Uterus (tissue), 4 donors: ENCODE data around the gene MYZAP. TPM values are rescaled to one million over a fixed set of nuclear protein-coding genes. Genes with fewer than 3 reads are reported as not detected.

Experiments used
- DNase-seq, 2 donors: peaks; one replicate each; pipeline ENCODE4 v3.0.0-alpha.2; 2019 to 2020
- H3K27ac ChIP-seq, 2 donors: fragments of 200-600 bp; sonication (generic); 1 replicate in 1 of 2; 2 replicates in 1 of 2; pipeline ENCODE4 v1.5.1; 2016 to 2018
- H3K27me3 ChIP-seq, 2 donors: fragments of 200-600 bp; sonication (generic); one replicate each; pipeline ENCODE4 v1.5.1; 2018 to 2019; ENCODE audit warnings: control low read depth in 1 of 2
- H3K36me3 ChIP-seq, 2 donors: fragments of 200-600 bp; sonication (generic); one replicate each; pipeline ENCODE4 v1.5.1; 2019; ENCODE audit warnings: control low read depth in 1 of 2
- H3K4me1 ChIP-seq, 2 donors: fragments of 200-600 bp; sonication (generic); one replicate each; pipeline ENCODE4 v1.5.1; 2018 to 2019; ENCODE audit warnings: control low read depth in 1 of 2
- H3K4me3 ChIP-seq, 2 donors: fragments of 200-600 bp; sonication (generic); 1 replicate in 1 of 2; 2 replicates in 1 of 2; pipeline ENCODE4 v1.5.1; 2018 to 2019; ENCODE audit warnings: mild to moderate bottlenecking in 1 of 2
- H3K9me3 ChIP-seq, 2 donors: fragments of 200-600 bp; sonication (generic); one replicate each; pipeline ENCODE4 v1.5.1; 2019; ENCODE audit warnings: control low read depth in 1 of 2
- POLR2A ChIP-seq, 2 donors: fragments of 450-650 bp; IDR thresholded peaks; one replicate each; pipeline ENCODE4 v1.6.1; 2016; ENCODE audit warnings: antibody characterized with exemption in 2 of 2, mild to moderate bottlenecking in 1 of 2, moderate library complexity in 1 of 2
- intact Hi-C: fragments of 100-400 bp; cut with DNase I; formaldehyde crosslinking; loops from one replicate; pipeline ENCODE4 v1.15.1; 2023; ENCODE audit warnings: low total_unique reads
- total RNA-seq, 4 donors: library from RNA; depleted of rRNA in 3 of 4; stranded (reverse); fragments of >200 nt in 3 of 4; gene quantifications; one replicate each; pipeline versions ENCODE4 v1.1.0 to v1.2.4, GENCODE V29; 2014 to 2023
- TF ChIP-seq, protein P1 (sequence below), 4 experiments: fragments of 200-600 bp in 2 of 4; fragments of 450-650 bp in 2 of 4; sonication (generic) in 2 of 4; IDR thresholded peaks; one replicate each; pipeline ENCODE4 v1.5.1; 2016 to 2019; ENCODE audit warnings: antibody characterized with exemption in 4 of 4, mild to moderate bottlenecking in 2 of 4, moderate library complexity in 1 of 4
- donor health status: DM: yes; HTN: yes; CAD: no.

MYZAP gene
- total RNA-seq, 4 donors from 2014 or later: 7.7 to 22.5 (median 18.2) TPM

DNA sequence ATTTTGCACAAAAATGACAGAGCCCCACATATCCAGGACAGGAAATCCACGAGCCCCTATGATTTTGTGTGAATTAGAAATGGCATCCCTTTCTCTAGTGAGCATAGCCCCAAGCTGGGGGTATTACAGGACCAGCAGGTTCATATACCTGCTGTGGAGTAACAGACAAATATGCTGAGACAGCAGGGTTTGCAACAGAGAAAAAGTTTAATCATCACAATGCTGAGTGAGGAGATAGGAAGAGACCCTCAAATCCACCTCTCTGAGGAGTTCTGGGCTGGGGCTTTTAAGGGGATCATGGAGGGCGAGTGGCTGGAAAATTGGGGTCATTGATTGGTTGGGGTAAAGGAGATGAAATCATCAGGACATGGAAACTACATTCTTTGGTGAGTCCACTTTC, 8.4 kb upstream of the MYZAP start:
- intact Hi-C loops: no loop called here

DNA sequence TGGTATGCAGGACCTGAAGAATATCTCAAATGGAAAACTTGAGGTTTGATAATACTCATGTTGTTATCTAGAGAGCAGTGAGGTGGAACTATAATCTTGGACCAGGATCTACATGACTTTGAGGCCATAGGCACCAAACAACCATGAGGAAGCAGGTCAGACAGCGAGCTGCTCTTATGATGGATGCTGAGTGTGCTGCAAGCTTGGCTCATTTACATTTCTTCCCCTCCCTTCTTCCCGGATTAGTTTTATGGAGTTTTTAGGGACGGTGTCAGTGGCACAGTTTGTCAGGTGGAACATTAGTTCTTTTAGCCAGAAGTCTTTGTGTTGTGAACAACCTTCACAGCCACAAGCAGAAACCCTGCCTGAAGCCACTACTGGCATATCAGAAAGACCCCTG, 8.0 kb upstream of the MYZAP start:
- TF ChIP-seq, protein P1, sequence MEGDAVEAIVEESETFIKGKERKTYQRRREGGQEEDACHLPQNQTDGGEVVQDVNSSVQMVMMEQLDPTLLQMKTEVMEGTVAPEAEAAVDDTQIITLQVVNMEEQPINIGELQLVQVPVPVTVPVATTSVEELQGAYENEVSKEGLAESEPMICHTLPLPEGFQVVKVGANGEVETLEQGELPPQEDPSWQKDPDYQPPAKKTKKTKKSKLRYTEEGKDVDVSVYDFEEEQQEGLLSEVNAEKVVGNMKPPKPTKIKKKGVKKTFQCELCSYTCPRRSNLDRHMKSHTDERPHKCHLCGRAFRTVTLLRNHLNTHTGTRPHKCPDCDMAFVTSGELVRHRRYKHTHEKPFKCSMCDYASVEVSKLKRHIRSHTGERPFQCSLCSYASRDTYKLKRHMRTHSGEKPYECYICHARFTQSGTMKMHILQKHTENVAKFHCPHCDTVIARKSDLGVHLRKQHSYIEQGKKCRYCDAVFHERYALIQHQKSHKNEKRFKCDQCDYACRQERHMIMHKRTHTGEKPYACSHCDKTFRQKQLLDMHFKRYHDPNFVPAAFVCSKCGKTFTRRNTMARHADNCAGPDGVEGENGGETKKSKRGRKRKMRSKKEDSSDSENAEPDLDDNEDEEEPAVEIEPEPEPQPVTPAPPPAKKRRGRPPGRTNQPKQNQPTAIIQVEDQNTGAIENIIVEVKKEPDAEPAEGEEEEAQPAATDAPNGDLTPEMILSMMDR (IDR thresholded peaks at IDR 0.05): no peak
- TF ChIP-seq POLR2A (IDR thresholded peaks at IDR 0.05): no peak
- H3K27me3 ChIP-seq: no peaks in the 10 kb centered on the region
- intact Hi-C loops: no loop called here
- DNase-seq: no peak
- no peaks in the 10 kb centered on the region for H3K9me3 ChIP-seq
- H3K4me3 ChIP-seq: no peak overlapping the region
- no peak overlapping the region for H3K27ac ChIP-seq
- H3K4me1 ChIP-seq: no peaks in the 10 kb centered on the region
- no peaks in the 10 kb centered on the region for H3K36me3 ChIP-seq

More for the DNA sequence above, 8.4 kb upstream of the MYZAP start:
- H3K27ac ChIP-seq: no peak overlapping the region
- no peaks in the 10 kb centered on the region for H3K36me3 ChIP-seq
- no peaks in the 10 kb centered on the region for H3K4me1 ChIP-seq
- H3K4me3 ChIP-seq: no peak overlapping the region
- TF ChIP-seq, protein P1 (IDR thresholded peaks at IDR 0.05): no peak
- TF ChIP-seq POLR2A (IDR thresholded peaks at IDR 0.05): no peak
- DNase-seq: no peak
- no peaks in the 10 kb centered on the region for H3K27me3 ChIP-seq
- no peaks in the 10 kb centered on the region for H3K9me3 ChIP-seq

DNA sequence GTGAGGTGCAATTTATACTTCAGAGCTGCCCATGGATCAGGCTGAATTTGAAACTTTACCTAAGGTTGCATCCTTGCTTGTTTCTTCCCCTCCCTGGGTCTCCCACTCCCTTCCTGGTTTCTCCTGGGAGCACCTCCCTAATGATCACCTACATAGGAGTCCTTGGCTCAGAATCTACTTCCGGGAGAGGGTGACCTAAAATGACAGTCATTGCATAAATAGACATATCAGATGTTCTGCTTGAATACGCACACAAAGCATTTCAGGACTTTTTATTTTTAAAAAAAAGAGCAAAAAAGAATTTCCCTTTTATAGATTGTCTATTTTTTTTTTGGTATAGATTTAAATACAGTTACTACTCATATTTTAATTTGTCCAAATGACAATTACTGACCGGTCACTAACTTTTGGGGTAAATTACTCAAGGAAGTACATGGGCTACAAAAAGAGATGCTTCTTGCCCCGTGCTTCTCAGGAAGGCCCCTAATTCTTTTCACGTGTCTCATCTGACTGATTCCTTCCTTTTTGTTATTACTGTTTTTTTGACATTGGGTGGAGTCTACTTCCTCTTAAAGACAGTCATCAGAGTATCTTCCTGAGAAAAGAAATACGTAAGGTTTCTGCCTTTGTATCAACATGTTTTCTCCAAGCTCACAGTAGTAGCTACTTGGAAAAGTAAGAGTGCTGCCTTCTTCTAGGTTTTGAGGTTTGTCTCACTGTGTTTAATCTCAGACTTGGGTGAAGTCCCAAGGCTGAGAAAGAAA, 4.9 kb upstream of the MYZAP start:
- no peaks in the 10 kb centered on the region for H3K36me3 ChIP-seq
- H3K4me1 ChIP-seq: peaks cover 0 to 7% of the 10 kb centered on the region in 2 donors
- no peaks in the 10 kb centered on the region for H3K9me3 ChIP-seq
- no peak overlapping the region for H3K4me3 ChIP-seq
- DNase-seq: no peak
- intact Hi-C loops: no loop called here
- no peak overlapping the region for H3K27ac ChIP-seq
- TF ChIP-seq, protein P1 (IDR thresholded peaks at IDR 0.05): no peak
- TF ChIP-seq POLR2A (IDR thresholded peaks at IDR 0.05): no peak
- no peaks in the 10 kb centered on the region for H3K27me3 ChIP-seq

DNA sequence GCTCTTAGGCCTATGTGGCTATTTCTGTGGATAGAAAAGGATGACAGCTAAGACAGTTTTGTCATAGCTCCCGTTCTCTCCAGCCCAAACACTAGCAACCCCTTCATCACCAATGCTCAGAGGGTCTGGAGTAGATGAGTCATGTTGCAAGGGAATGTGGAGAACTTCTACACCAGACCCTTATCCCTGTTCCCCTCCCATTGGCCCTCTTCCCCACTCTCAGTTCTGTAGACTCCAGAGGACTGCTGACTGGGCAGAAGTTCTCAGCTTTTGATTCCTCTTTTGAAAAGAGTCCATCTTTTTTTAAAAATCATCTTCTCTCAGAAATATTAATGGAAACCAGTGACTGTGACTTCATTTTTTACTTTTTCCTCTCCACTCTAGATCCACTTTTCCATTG, 2.4 kb upstream of the MYZAP start:
- H3K27me3 ChIP-seq: no peaks in the 10 kb centered on the region
- H3K36me3 ChIP-seq: no peaks in the 10 kb centered on the region
- no peak overlapping the region for H3K4me3 ChIP-seq
- H3K27ac ChIP-seq: no peak overlapping the region
- H3K9me3 ChIP-seq: no peaks in the 10 kb centered on the region
- peaks cover 0 to 7% of the 10 kb centered on the region in 2 donors for H3K4me1 ChIP-seq
- no peak for TF ChIP-seq POLR2A (IDR thresholded peaks at IDR 0.05)
- TF ChIP-seq, protein P1 (IDR thresholded peaks at IDR 0.05): no peak
- no peak for DNase-seq
- intact Hi-C loops: no loop called here

DNA sequence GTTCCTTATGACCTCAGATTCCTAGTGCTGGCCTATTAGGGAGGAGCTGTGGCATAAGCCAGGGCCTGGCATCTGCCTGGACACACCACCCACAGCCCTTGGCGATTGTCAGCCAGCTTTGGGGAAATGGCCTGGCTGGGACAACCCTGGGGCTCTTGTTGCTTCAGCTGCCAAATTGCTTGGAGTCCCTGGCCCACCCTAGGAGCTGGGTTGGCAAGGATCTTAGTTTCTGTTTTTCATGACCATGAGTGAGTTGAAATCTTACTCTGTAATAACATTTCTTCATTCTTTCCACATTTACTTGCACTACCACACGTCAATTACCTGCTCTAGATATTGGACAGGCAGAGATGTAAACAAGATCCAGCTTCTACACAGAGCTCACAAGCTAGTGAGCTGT, 1.9 kb upstream of the MYZAP start:
- Histone ChIP-seq H3K4me3 (no peak overlapping the region), H3K27ac (no peak overlapping the region), H3K36me3 (no peaks in the 10 kb centered on the region), H3K9me3 (no peaks in the 10 kb centered on the region), H3K27me3 (no peaks in the 10 kb centered on the region), H3K4me1 (peaks cover 0 to 7% of the 10 kb centered on the region in 2 donors)
- intact Hi-C loops: no loop called here
- no peak for DNase-seq
- TF ChIP-seq, protein P1 (IDR thresholded peaks at IDR 0.05): no peak
- TF ChIP-seq POLR2A (IDR thresholded peaks at IDR 0.05): no peak
